T-helper 2 cell treated with Interferon-gamma antibody and Interleukin-4, amounts not matched to agents 100 ng/mL and 5 ng/mL, for 36 hours (primary cell): ENCODE measurements around the gene KIF2C. TPM values are rescaled to one million over a fixed set of nuclear protein-coding genes. Genes with fewer than 3 reads are reported as not detected.
"Not testable (repeated sequence)": the region's sequence is repeated elsewhere in the genome, so short reads cannot be mapped to it uniquely, and the experiment has no call there.

Experiments
- intact Hi-C: fragments of 100-400 bp; cut with micrococcal nuclease; formaldehyde crosslinking; loops from one replicate; pipeline ENCODE4 v1.15.1; 2023
- total RNA-seq: library from RNA; stranded (reverse); gene quantifications from 2 replicates; pipeline ENCODE4 v1.2.3, GENCODE V29; 2022

The KIF2C gene
- total RNA-seq, 1 donor from 2014 or later, result 89.7 TPM

DNA sequence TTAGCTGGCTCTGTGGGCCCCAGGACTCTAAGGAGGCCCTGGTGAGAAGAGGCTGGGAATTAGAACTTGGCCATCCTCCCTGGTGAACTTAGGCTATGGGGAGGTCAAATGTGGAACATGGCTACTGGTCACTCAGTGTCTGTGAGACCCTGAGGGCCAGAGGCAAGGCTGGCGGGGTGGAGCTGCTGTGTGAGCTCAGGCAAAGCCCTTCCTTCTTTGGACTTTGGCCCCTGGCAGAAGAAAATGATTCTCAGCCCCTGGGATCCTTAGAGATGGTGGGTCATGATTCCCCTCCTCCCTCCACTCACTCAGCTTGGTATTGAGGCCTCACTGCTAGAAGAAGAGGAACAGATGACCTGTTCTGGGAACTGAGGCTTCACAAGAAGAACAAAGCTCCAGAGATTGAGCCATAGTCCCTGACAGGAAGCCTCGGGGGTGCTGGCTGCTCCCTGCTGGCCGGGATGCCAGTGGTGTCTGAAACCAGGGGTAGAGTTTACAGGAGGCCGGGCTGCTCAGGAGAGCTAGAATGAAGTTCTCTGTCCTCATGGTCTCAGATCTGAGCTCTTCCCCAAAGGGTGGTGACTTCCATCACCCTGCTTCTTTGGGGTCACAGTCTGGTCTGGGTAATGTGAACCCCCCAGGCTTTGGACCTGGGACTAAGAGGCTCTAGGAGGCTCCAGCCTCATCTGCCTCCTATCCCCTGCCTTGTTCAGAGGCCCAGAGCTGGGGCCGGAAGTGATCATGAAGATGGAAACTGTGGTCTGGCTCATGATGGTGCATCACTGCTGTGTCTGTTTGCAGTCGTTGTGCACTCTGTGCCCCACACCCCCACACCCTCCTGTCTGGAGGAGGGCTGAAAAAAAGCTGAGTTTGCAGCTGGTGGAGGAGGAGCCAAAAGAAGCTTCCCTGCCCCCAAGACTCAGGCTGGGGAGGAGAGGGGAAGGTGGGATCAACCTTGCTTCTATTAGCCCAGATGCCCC, 69.6 kb downstream of the KIF2C start:
- intact Hi-C loops, result loop anchor here (1.0 to 2.0 kb wide), 3 partner anchors 8 to 78 kb away; partner anchors contain the start of gene RNU5D-1

- intact Hi-C loops, result no loop called here
Observed at GRCh38 chr1:44810101-44810761, 70.6 kb downstream of the KIF2C start.

GRCh38 chr1:44810762-44811105, 71.1 kb downstream of the KIF2C start:
- intact Hi-C loops, result not testable (repeated sequence)

- intact Hi-C loops, result no loop called here
Observed at GRCh38 chr1:44811234-44811633, 71.6 kb downstream of the KIF2C start.

DNA sequence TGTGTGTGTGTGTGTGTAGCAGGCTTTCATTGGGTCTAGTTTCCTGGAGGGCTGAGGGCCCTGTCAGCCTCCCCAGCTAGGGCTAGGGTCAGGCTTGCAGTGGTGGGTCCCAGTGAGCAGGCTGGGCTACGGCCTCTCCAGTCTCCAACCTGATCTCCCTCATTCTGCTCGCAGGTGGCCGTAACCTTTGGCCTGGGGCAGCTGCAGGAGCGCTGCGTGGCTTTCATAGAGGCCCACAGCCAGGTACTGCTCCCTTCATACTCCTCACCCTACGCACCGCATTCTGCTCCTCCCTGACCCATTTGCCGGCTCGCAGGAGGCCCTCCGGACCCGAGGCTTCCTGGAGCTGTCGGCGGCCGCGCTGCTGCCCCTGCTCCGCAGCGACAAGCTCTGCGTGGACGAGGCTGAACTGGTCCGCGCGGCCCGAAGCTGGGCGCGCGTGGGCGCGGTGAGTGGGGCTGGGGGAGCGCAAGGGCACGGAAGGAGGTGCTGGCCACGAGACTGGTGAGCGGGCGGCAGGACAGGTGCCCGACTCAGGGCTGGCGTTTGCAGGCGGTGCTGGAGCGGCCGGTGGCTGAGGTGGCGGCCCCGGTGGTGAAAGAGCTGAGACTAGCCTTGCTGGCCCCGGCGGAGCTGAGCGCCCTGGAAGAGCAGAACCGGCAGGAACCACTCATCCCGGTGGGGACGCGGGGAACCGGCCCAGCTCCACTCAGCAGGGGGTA, 73.3 kb downstream of the KIF2C start:
- intact Hi-C loops, result no loop called here

- intact Hi-C loops, result not testable (repeated sequence)
Observed at GRCh38 chr1:44815926-44816325, 76.3 kb downstream of the KIF2C start.

GRCh38 chr1:44817307-44817706, 77.7 kb downstream of the KIF2C start:
- intact Hi-C loops, result no loop called here

Other genes starting within 250 kb of the KIF2C start
- gene TMEM53, start 65.4 kb upstream of the KIF2C start, total RNA-seq, result 3.4 and 4.0 TPM in 2 replicates
- gene ARMH1, start 65.1 kb upstream of the KIF2C start, total RNA-seq, result 93.6 and 94.5 TPM in 2 replicates
- not detected in 2 replicates for gene RNU5D-1, start 8.7 kb upstream of the KIF2C start, total RNA-seq
- 2,139 and 2,183 TPM in 2 replicates for gene RPS8, start 35.7 kb downstream of the KIF2C start, total RNA-seq
- 0.55 TPM in 2 replicates for gene BEST4, start 48.3 kb downstream of the KIF2C start, total RNA-seq
- 74.1 and 77.8 TPM in 2 replicates for gene PLK3, start 60.5 kb downstream of the KIF2C start, total RNA-seq
- gene DYNLT4, start 67.5 kb downstream of the KIF2C start, total RNA-seq, result 0.34 and 0.73 TPM in 2 replicates
- gene BTBD19, start 68.7 kb downstream of the KIF2C start, total RNA-seq, result 8.8 and 9.7 TPM in 2 replicates
- gene PTCH2, start 103.4 kb downstream of the KIF2C start, total RNA-seq, result 0.84 and 1.1 TPM in 2 replicates
- gene EIF2B3, start 246.8 kb downstream of the KIF2C start, total RNA-seq, result 27.9 and 29.6 TPM in 2 replicates